NOMO-1 (cell line): ENCODE measurements around the gene FLT3.
"Not testable (repeated sequence)": the region's sequence is repeated elsewhere in the genome, so short reads cannot be mapped to it uniquely, and the experiment has no call there.

Experiments
- DNase-seq, 2 experiments: peaks; one replicate each; lab custom pipeline; 2025; ENCODE audit not compliant: unreplicated experiment in 2 of 2; lab: John Stamatoyannopoulos, UW

The FLT3 gene

DNA sequence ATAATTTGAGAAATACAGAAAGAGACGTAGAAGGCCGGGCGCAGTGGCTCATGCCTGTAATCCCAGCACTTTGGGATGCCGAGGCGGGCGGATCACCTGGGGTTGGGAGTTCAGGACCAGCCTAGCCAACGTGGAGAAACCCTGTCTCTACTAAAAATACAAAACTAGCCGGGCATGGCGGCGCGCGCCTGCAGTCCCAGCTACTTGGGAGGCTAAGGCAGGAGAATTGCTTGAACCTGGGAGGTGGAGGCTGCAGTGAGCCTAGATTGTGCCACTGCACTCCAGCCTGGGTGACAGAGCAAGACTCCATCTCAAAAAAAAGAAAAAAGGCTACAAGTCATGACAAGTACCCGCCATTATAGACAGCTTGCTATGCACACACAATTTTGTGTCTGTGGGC is 95.4 kb downstream of the FLT3 start:
- not testable (repeated sequence) for DNase-seq

DNA sequence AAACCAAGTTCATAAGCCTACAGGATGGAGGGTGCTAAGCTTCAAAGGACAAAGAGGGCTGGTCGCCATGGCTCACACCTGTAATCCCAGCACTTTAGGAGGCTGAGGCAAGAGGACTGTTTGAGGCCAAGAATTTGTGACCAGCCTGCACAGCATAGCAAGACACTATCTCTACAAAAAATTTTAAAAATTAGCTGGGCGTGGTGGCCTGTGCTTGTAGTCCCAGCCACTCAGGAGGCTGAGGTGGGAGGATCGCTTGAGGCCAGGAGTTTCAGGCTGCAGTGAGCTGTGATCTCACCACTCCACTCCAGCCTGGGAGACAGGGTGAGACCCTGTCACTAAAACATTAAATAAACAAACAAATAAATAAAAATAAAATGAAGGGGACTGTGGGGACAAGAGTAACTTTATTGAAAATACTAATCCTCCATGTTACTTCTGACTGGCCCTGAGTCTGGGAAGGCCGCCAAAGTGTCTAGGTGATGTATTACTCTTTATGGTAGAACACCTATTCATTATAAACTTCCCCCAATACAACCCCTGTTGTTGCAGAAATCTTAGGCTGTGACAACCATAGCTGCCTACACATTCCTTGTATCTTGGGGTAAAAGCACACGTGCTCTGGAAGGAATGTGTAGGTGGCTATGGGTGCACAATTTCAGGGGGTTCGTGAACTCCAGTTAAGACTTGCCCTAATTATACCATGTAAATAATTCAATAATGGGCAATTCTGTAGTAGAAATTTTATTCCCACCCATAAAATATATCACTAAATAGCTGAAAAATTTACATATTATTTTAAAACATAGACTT is 97.3 kb downstream of the FLT3 start:
- DNase-seq, result no peak

DNA sequence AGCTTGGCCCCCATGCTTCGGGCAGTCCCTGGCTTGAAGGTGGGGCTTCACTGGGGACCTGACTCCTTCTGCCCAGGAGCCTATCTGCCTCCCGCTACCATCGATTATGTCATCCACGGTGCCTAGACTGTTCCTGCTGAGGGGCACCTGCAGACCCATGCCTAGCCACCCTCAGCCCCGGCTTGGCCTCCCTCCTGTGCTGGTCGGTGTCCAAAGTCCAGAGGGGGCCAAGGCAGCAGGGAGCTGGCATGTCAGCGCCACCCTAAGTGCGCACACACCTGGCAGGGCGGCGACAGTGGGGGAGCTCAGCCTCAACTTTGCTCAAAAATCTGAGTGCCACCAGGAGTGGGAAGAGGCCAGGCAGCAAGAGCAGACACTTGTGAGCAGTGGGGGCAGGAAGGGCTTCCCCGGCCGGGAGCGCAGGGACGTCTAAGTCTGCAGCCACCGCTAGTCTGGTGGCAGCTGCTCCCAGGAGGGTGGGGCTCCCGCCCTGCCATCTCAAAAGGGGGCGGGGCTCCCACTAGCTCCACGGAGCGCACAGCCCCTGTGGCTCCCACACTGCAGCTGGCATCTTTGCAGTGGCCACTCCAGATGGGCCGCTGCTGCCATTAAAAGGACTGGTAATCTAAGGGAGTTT is 98.4 kb downstream of the FLT3 start:
- DNase-seq, result no peak

DNA sequence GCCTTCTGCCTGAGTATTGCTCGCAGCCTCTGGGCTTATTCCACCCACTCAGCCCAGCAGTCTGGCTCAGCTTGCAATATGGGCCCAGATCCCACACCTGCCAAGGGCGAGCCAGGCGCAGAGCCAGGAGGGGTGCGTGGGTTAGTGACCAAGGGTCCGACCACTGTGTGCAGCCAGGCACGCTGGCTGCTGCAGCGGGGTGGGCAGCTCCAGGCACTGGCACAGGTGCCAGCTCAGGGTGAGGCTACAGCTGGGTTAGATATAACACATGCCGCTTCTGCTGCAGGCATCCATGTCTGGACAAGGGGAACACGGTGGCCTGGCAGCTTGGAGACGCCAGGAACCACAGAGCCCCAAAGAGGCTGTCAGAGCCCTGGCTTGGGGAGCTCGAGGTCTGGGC is 99.3 kb downstream of the FLT3 start:
- DNase-seq, result no peak

DNA sequence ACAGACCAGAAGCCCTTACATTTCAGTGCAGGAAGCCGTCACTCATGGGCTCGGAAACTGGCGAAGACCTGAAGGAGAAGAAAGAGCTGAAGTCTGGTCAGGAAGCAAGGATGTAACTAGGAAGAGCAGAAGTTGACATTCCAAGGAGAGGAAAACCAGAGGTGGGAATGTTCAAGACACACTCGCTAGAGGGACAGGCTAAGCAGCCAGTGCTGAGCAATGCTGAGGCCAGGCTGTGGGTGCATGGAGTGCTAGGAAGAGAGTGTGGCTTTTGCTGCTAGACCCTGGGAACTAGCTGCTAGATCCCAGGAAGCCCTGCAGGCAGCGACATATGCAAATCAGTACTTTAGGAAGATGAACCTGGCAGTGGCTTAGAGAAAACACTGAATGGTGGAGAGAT is 99.8 kb downstream of the FLT3 start:
- DNase-seq, result no peak

DNA sequence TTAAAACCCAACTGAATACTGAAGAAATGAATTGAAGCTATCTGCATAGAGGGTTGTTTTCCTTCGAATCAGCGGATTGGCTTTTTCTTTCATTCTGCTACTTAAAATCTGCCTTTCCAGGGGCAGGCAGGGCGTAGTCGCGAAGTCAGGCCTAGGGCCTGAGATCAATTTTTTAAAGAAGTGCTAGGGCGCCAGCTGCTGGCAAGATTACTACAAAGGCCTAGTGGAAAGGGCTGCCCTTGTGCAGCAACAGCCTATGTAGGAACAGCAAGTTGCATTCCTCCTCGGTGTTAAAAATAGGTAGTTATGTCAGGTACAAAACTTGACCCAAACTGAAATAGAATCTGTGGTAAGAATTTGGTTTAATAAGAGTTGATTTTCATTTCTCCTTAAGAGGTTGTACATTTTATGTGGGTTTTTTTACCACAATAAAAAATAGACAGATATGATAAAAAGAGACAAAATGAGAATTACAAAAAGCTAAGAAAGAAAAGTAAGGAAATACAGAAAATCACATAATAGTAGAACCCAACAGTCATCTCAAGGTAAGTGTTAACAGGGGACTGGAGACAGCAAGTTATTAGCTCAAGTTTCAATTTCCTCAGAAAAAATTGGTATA is 102.4 kb downstream of the FLT3 start:
- DNase-seq, result peak; percentile 54 to 55

DNA sequence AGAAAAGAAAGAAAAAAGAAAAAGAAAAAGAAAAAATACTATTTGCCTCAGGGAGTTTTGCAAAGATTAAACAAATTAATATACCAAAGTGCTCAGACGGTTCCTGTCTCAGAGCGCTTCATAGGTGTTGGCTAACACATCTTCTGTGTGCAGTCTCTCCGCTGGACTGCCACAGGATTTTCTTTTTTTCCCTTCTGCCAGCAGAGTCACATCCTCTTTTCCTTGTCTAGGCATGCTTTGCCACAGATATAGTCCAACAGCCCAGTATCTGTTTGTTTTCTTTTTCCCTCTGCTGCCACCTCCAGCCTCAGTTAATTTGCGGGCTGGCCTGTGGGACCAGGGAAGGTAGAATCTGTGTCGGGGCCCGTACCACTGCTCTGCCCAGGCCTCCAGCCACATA is 108.5 kb downstream of the FLT3 start:
- no peak for DNase-seq

DNA sequence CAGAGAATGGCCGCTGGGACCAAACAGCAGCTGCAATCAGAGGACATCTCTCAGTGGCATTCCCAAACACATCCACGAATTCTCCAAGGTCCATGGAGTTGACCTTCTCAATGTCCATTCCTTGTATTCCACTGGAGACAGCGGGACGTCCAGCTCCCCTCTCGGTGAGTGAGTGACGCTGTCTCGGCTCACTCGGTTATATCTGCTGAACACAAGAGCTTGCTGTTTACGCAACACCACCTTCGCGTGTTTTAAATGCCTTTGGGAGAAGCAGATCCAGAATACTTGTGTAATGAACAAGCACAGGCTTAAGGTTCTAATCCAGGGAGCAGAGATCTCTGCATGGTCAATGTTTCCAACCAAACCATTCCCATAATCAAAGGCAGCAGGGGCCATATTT is 111.9 kb downstream of the FLT3 start, which contains the start of gene URAD:
Gene URAD, minus strand, starts transcription at position 174 of the 400 bp plus-strand sequence. Its CDS starts 56 bp downstream, at position 118.
- DNase-seq, result no peak

DNA sequence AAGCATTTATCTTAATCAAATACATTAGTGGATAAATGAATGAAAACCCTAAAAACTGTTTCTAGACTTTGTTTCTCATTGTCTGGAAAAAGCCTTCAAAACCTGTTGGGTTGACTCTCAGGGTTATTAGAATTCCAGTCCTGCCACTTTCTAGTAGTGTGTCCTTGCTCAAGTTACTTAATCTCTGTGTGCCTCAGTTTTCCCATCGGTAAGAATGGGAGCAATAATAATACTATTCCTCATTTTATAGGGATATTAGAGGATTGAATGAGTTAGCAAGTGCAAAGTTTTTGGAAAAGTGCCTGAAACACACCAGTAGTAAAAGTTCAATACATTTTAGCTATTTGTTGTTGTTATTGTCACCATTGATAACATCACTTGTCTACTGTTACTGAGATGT is 114.8 kb downstream of the FLT3 start:
- DNase-seq, result no peak

DNA sequence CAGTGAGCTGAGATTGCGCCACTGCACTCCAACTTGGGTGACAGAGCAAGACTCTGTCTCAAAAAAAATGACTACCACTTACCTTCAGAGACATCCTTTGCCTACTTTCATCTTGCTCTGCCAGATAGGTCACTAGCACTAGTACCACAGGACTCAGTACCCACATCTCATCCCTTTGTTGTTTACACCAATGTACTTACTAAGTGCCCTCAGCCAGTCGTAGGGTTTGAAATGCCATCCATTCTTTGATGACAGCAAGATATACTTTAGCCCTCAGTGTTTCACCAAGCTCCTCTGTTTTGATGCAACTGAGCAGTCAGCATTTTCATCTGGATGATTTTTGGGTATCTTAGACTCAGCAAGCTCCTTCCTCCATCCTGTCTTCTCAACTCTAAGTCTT is 118.0 kb downstream of the FLT3 start:
- no peak for DNase-seq

DNA sequence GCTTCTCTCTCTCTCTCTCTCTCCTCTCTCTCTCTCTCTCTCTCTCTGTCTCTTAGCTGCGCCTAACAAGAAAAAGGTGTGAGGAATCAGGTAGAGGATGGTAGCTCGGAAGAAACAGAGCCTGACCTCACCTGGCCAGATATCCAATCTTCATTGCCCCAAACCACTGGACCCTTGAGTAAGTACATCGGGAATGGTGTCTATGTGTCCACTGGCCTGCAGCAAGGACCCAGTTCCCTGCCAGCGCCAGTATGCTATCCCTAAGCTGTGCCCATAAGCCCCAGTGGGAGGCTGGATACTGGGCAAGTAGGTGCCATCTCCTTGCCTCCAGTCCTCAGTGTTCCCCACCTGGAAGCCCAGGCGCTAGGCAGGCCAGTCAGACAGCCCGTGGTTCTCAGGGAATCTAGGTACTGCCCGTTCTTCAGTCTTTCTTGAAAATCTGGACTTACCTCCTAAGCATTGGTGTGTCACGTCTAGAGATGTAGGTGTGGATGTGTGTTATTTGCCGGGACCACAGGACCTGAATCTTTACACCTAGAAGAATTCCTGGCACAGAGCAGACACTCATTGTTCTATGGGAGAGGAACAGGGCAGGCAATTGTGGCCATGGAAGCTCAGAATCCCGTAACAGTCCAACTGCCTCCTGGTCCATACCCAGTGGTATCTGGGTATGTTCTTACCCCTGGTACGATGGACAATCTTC is 119.2 kb downstream of the FLT3 start:
- DNase-seq, result no peak

DNA sequence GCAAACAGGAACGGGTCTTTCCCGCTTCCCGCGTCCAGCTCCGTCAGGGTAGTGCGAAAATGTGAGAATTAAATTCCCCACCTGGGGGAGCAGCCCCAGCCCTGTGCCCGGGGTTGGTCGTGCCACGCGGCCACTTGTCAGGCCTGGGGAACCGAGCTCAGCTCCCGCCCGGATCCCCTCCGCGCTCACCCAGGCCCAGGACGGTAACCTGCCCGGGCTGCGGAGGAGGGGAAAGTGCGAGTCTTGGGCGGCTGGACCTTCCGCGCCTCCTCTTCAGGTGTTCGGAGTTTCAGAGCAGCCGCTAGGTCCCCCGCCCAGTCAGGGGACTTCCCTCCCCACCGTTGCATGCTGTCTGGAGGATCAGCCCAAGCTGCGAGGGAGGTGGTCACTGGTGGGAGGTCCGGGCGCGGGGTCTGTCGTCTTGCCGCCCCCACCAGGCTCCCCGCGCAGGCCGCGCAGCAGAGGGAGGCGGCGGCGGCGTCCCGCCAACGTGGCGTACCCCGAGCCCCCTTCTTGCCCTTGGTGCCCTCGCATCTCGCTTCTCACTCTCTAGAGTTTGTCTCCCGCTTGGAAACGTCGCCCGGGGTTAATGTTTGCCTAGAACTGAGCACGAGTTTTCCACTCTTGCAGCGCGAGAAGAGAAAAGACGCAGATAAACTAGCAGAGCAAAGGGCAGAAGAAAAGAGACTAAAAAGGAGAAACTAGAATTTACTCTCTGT is 119.9 kb downstream of the FLT3 start:
- DNase-seq, result no peak

DNA sequence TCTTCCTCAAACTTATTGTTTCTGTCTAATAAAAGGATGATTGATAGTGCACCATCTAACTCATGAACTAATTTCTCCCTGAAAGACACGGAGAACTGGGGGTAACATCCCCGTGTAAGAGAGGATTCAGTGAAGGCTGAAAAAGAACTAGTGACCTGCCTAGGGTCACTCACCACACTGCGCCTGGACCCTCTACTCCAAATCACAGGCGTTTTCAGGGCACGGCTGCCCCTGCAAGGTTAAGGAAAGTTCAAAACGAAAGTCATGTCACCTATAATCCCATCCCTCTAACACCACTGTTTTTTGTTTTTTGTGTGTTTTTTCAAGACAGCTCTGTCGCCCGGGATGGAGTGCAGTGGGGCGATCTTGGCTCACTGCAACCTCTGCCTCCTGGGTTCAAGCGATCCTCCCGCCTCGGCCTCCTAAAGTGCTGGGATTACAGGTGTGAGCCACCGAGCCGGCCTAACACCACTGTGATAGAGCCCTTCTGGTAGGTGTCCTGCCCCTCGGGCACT is 120.6 kb downstream of the FLT3 start:
- DNase-seq, result no peak

DNA sequence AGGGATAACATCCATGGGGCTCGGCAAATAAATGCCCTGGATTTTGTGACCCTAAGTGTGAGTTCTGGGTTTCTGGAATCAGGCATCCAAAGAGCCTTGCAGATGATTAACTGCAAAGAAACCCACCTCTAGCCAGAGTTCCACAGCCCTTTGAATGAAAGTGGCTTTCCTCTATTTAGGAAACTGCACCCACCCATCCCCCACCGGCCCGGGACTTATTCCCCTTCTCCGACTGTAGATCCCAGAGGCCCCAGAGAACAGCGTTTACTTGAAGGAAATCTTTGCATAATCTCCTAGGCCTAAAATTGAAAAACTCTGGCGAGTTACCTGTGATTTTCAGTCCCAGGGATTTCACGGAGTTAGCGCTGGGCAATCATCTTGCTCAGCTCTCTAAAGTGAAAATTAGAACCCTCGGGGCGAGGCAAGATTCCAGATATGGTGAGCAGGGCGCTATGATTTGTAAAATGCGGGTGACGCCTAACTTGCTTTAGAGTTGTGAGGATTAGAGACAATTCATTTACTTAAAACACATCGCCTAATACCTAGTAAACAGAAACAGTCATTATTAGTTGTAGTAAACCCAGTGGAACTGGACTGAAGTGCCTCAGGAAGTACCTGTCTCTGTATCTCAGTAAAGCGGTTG is 121.3 kb downstream of the FLT3 start:
- no peak for DNase-seq

DNA sequence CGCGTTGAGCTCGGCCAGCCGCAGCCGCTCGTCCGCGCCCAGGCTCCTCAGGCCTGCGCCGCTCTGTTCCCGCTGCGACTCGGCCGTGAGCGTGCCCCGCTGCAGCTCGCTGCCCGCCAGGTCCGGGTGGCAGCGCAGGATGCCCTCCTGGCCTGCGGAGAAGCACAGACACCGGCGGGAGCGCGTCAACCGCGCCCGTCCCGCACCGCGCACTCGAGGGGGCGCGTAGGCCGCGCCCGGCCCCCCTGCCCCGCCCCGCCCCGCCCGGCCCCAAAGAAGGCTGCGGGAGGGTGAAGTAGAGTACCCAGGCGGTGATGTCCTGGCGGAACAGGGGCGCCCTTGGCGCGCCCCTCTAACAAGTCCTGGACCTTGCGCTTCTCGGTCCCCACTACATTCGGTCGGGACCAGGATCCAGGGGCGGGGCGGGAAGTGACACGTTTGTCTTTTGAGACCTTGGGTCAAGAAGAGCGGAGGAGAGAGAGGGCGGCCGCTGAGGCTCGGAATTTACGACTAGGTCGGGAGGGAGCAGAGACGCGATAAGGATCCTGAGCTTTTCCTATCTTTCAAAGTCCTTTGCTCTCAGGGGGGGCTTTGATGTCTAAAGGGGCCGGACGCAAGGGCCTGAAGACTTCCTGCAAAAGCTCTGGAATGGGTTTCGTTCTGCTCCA is 121.9 kb downstream of the FLT3 start:
- no peak for DNase-seq

DNA sequence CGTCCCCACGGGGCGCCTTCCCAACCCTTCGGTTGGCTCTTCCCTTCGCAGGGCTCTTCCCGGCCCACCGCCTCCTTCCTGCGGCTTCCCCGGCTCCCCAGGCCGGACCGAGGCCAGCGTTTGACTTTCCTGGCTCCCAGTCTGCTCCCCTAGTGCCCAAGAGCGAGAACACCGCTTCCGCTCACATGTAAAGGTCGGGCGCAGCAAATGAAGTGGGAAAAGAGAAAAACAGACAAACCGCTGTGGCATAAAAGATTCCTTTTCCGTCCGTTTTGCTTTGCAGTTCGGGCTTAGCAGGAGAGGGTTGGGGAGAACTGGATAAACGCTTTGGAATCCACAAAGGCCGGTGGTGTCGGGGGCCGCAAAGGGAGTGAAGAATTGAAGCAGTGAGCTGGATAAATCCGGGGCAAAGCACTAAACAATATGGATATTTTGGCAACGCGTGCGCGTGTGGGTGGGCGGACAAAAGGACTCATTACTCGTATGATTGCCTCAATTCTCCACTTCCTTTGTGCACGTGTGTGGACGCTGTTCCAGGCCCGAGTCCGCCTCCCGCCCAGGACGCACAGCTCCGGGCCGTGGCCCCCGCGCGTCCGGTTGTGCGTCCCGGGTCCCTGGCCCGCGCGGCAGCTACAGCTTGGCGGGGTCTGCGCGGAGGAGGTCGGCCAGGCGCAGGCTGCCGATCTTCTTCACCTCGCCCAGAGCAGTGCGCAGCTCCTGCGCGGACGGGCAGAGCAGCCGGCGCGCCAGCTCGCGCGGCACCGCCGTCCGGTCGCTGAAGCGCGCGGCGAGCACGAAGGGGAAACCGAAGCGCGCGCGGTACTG is 122.7 kb downstream of the FLT3 start:
- DNase-seq, result no peak

DNA sequence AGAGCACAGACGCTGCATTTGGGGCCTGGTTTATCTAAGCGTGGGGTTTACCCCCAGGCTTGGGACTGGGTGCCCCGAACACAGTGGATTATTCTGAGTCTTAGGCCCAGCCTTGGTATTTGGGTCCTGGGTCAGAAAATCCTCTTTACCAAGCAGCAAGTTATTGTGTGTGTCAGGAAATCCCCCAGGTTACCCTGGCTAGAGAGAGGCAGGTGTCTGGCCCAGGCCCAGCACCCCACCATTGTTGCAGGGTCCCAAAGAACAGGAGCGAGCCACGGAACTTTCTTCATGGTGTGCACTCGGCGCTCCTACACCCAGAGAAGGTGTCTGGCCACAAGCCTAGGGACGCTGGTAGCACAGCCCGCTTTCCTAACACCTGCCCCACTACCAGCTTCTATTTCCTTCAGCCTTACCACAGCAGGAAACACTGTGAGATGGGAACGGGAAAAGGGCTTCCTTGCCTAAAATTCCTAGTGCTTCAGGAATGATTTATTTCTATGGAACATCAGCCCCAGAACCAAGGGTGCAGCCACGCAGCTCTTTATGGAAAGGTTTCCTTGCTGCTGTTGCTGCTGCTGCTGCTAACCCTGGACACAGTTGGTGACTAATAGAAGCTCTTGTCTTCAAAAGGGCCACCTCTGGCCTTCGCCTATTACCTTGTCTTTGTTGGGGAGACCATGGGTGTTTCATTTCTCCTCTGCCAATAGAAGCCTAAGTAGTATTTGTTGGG is 123.8 kb downstream of the FLT3 start:
- no peak for DNase-seq
